Measurements from ENCODE around the gene PLCD3.

Gene PLCD3

DNA sequence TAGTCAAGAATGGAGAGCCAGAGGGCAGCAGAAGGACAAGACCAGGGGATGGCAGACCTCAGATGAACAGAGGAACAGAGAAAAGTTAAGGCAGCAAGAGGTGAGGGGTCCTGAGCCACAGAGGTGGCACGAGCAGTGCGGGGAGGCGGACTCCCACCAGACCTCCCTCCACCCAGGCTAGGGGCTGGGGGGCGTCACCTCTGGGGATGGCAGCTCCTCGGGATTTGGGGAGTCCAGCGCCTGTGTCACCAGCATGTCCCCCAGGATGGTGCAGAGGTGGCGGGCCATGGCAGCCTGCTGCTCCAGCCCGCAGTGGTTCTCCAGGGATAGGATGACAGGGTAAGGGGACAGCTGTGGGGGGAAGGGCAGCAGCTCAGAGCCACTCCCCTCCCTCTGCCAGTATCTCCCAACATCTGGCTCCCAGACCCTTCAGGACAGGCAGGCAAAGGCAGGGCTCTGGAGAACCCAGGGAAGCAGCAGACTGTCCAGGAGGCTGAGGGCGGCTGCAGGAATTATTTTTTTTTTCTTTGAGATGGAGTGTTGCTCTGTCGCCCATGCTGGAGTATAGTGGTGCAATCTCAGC is 15.8 kb downstream of the PLCD3 start:
- DNase-seq: no peak

DNA sequence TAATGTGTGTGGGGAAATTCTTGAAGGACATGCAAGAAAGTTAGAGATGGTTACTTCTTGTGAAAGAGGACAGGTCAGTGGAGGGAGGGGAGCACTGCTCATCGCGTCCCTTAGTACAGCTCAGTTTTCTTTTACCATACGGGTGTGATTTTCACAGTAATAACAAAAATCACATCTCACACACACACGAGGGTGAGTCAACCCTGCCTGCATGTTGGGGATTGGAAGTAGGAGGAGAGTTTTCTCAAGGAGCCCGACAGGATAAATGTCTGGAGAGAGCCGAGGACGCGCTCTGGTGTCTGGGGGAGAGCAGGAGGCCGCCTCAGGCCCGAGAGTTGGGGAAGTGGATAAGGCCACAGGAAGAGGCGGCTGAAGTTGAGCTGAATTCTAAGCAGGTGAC is 16.4 kb downstream of the PLCD3 start:
- DNase-seq: no peak

DNA sequence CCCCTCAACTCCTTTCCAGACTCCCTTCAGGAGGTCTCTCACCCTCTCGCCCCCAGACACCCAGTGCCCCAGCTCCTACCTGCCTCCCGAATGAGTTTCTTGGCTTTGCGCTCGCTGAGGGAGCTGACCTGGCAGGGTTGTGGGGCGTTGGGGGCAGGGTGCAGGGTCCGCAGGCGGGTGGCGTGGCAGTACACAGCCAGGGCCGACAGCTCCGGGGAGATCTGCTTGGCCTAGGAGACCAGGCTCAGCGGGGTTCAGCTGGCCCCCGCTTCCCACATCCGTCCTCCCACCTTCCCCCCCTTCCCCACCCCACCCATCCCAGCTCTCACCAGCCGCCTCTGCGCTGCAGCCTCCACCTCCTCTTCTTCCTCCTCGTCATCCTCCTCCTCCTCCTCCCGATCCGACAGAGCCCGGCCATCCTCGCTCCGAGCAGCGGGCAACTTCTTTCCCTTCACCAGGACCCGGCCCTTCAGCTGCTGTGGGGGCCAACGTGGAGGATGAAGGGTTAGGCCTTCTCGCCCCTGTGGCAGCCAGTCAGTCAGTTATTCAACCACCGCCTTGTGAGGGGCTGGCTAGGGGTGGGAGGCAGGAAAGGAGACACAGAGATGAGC is 17.2 kb downstream of the PLCD3 start:
- DNase-seq: no peak

DNA sequence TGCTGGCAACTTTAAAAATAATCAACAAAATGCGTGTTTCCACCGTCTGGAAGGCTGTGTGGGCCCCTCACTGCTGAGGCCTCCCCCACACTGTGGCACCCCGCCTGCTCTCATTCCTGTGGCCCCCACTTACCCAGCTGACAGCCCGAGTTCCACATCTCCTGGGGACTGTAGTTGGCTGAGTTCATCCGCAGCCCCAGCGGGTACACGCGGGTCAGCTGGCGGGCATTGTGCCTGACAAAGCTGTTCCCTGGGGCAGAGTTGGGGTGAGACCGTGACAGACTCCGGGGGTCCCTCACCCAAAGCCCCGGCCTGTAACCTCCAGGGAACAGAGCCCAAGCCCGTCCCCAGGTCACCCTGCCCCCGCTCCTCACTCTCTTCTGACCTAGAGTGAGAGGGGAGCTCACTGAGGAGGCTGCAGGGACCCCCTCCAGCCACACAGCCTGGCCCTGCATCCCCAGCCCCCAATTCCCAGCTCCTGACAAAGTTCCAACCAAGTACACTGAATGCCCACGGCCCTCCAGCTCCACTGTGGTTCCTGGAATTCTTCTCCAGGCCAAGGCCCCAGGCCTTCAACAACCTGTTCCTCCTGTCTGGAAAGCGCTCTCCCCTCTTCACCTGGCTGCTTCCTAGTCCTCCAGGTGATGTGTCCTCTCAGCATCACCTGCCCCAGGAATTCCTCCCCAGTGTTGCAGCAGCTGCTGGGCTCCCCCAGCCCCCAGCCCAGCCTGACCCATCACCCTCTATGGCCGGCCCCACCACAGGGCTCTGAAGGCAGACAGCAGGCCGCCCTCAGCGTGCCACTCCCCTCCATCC is 18.0 kb downstream of the PLCD3 start:
- DNase-seq: no peak

DNA sequence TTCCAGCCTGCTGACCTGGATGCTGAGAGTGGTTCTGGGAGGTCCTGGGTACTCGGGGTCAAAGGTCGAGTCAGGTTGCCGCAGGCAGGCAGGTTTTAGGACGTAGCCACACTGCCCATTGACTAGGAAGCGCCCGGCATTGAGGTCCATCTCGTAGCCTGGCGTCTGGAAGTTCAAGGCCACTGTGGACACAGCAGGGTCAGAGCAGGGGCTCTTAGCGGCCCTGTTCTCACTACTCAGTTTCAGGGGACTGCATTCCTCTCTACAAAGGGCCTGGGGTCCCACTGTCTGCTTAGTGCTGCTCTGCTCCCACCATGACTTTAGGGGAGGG is 18.9 kb downstream of the PLCD3 start:
- no peak for DNase-seq

DNA sequence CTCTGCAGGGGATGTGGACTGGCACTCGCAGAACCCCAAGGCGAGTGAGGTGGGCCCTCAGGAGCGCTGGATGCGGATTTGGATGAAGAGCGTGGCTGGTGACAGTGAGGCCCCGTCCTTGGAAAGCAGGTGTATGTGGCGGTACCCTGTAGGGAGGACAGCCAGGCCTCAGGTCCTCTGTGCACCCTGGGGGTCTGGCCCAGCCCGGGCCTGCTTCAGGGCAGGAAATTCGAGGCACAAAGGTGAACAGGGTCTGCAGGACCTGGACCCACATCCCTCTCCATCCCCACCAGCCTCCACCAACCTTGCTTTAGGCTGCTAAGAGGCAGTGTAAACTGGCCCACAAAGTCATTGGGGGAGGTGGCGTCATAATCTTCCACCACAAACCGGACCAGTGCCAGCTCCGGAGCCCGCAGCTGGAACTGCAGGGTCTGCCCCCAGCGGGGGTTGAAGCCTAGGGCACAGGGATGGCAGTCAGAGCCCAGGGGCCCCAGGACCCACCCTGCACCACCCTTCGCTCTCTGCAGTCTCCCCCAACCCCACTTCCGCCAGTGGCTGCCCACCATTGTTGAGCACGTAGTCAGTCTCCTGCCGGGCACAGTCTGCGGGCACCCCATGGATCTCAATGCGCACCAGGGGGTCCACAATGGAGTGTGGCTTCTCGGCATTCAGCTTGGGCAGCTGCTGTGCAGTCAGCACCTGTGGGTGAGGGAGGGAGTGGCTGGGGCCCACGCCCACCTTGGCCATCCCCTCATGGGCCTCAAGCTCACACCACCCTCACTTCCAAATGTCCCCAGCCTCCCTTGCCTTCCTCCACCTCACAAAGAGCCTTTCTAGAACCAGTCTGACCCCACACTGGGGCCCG is 19.5 kb downstream of the PLCD3 start:
- no peak for DNase-seq

DNA sequence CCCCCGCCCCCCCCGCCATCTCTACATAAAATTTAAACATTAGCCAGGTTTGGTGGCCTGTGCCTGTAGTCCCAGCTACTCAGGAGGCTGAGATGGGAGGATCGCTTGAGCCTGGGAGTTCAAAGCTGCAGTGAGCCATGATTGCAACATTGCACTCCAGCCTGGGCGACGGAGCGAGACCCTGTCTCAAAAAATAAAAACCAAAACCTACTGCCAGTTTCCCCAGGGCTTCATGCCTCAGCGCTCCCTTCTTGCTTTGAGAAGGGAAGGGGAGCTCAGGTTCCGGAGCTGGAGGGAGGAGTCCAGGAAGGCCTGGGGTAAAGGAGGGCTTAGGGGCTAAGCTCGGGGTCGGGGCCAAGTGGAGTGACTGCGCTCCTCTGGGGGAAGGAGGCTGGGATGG is 20.5 kb downstream of the PLCD3 start:
- DNase-seq: no peak

DNA sequence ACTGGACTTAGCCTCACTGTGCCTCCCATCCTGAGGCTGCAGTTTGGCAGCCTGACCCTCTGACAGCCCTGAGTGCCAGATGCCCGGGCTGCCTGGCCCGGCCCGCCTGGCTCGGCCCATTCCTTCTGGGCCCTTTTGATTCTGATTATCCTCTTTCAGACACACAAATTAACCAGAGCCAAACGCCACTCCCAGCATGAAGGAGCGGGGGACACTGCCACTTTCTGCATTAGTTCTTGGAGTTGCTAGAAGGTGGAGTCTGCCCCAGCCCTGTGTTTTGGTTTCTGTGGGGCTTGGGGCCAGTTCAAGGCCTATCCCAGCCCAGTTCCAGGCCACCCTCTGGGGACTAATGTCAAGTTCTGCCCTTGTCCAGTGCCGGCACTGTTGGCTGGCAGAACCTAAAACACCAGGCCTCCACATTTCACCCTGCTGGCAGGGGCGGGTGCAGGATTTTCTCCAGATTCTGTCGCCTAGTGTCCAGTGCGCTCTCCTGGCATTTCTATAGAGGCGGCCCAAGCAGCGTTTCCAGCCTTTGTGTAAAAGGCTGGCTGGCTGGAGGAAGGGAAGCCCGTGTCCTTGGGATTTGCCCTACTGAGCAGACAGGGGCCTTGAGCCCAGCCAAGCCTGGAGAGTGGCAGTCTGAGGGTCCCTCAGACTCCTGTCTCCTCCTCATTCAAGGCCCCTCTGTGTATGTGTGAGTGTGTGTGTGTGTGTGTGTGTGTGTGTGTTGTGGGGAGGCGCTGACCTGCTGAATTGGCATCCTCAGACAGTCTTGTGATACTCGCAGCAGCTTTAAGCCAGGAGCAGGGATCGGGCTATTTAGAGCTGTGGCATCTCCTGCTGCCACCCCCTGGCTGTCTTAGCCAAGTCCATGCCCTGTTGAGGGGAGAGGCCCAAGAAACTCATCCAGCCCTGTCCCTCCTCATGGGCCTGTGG is 21.4 kb downstream of the PLCD3 start:
- no peak for DNase-seq

DNA sequence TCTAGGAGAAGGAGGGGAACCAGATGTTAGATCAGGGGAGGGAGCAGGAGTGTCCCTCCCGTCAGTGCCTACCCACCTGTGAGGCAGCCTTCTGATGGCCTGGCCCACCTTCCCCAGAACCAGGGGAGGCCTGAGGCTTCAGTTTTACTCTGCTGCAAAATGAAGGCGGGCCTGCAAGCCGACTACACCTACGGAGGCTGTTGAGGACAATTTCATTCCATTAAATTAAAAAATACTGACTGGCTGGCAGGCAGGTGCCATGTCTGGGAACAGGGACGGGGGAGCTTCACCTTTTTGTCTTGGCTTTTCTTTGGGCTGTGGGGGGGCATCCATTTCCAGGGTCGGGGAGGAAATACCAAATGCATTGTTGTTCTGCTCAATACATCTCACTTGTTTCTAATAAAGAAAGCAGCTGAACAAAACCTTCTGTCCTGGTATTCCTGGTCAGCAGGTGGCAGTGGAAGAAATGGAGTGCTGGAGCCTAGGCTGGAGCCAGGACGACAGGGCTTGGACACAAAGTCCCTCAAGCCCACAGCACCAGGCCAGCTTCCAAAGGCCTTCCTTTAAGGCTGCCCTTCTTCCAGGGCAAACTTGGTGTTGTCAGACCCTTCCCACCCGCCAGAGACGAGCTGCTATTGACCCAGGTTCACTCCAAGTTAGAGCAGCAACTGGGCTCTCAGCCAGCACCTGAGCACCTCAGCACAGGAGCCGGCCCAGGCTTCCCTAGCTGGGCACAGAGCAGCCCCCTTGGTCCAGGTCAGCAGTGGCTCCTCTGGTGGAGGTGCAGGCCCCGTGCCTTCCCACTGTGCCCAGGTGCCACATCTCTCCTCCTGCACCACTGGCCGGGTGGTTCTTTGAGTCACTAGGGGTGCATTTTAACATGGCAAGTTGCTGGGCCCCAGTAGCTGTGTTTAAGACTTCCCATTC is 23.5 kb downstream of the PLCD3 start:
- DNase-seq: no peak

DNA sequence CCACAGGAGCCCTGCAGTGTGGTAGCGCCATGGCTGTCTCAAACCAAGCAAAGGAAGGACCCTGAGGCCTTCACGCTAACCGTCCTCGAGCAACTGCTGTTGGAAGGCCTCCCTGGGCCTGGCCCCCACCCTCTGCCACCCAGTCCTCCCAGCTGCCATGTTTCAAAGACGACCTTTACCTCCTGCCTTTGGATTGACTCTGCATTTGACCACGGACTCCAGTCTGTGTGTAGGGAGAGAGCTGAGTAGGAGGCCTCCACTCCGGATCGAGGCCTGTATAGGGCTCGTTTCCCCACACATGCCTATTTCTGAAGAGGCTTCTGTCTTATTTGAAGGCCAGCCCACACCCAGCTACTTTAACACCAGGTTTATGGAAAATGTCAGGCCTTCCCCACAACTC is 24.3 kb downstream of the PLCD3 start:
- no peak for DNase-seq

DNA sequence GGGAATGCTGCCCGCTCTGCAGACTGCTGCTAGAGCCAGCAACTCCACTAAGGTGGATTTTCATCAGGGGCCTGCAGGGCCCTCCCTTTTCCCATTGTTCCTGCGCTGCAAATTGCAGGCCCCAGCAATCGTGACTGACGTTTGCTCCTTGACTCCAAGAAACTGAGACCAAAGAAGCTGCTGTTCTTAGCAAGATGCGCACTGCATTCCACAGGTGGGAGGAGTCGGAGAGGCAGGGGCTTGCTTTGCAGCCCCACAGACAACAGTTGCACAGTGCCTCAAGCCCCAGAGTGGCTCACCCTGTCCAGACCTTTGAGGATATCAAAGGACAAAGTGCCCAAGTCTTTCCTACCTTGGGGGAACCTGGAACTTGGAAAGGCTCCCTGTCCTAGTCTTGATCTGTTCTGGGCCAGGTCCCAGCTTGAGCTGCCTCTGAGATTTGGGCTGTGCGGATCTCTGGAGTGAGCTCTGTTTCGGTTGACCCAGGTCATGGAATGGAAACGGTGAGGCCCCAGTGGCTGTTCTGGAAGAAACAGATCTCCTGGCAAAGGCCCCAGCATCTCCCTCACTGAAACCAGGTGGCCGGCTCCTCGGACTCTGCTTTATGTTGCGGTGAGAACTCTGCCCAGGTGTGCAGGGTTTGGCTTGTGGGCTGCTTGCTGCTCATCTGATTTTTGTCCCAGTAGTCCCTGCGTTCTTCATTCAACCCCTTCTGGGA is 24.9 kb downstream of the PLCD3 start:
- no peak for DNase-seq

DNA sequence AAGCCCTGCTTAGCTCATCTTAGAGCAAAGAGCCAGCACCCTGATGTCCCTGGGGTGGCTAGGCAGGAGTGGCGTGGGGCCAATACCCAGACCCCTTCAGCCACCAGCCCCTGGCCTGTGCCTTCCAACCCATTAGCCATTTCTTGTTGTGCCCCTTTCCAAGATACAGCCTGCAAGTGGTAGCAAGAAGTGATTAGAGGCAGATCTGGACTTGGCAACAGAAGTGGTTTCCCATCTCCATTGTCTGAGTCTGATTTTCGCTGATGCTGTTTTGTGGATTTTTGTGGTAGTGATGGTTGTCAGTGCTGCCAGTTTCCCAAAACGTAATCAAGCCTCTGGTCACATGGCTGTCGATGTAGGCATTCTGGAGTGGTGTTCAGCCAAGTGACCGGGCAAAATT is 25.7 kb downstream of the PLCD3 start:
- DNase-seq: no peak

DNA sequence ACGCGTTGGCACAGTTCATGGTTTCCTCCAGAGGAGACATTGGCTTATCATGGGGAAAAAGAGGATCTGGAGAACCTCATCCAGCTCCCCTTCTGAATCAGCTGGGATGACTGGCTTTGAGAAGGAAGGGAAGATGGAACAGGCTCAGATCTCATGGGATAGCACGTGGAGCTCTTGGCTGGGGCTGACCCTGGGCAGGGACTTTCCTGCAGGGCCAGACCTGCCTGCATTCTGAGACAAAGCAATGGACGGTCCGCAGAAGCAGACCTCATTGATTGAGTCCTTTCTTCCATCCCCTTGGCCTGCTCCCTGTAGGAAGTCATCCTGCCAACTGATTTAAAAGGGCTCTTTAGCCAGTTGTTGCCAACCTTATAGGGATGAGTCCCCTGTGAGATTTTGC is 26.2 kb downstream of the PLCD3 start:
- DNase-seq: no peak

DNA sequence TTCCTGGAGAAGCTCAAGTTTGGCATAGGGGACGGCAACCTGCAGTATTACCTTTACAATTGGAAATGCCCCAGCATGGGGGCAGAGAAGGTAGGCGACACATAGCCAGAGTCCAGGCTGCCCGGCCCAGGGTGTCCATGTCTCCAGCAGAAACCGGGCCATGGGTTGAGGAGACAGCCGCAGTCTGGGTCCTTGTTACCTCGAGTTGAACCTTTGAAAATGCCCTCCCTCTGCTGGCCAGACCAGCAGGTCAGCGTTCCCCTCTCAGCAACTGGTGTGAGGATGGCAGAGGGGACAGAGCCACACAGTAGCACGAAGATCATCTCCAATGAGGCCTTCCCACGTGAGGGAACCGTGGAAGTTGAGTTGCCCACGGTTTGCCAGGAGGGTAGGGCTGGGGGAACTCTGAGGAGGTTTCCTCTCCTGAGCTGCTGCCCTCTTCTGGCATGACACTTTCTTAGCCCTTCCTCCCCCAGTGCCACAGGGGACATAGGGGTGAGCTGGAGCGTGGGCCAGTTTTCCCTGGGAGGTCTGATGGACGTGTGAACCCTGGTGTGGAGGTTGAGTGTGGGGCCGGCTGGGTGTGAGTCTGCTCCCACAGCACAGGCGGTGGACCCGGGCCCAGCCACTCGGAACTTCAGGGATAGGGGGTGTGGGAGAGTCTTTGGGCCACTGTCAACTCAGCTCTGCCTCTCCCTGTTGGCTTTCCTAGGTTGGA is 27.2 kb downstream of the PLCD3 start:
- no peak for DNase-seq

DNA sequence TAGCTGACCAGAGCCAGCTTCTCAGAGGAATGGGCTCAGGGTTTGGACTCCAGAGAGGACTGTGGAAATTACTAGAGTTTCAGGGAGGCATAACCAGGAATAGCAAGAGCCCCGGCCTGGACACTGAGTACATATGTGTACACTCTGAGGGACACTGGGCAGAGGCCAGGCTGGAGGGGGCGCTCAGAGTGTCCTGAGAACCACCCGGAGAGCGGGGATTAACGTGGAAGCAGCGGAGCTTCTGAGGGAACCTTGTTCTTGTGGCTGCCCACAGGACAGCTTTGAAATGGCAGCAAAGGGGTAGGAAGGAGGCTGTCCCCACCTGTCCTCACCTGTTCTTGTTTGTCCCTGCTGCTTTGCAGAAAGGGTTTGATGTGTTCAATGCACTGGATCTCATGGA is 27.8 kb downstream of the PLCD3 start:
- no peak for DNase-seq

DNA sequence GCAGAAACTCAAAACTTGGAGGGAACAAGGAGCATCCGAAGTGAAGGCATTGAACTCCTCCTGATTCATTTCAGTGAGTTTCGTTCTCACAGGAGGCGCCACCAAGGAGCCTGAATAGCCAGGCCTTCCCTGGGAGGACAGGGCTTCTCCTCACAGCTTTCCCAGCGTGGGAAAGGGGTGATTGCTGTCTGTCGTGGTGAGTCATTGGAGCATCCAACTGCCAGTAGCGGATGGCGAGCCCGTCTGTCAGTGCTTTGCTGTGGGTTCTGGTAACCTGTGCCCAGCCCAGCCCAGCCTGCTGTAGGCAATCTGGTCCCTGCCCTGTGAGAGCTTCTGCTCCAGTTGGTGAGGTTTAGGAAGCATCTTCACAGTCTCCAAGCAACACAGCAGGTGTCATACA is 28.3 kb downstream of the PLCD3 start:
- DNase-seq: no peak

DNA sequence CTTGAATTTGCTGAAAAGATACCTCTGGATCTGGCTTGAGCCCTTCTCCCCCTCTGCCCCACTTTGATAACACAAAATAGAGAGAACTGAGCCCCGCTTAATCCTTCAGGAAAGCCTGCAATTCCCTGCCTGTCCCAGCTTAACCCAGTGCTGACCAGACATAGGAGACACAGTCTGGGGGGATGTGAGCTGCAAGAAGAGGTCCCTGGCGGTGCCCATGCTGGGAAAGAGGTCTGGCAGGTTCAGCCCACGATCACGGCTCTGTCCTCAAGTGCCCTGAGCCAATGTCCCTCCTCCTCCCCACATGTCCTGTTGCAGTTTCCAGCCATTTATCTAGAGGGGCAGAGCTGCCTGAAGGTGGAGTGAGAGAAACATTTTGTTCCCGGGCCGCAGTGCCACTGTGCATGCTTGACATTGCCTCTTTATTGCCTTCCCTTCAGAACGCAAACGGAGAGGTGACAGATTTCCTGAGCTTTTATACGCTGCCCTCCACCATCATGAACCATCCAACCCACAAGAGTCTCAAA is 29.0 kb downstream of the PLCD3 start:
- DNase-seq: no peak

DNA sequence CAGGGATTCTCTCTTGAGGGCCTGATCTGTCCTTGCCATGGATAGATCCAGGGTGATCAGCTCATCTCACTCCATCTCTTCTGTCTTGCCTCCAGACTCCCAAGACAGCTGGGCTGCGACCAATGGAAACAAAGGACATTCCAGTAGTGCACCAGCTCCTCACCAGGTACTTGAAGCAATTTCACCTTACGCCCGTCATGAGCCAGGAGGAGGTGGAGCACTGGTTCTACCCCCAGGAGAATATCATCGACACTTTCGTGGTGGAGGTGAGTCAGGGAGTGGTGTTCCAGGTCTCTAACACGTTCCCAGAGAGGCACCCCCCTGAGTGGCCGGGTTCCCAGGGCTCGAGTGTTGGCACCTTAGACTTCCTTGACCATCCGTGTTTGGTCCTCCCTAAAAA is 29.5 kb downstream of the PLCD3 start:
- DNase-seq: no peak

Measured in central memory CD4-positive, alpha-beta T cell (primary cell).